Measurements from ENCODE around the gene SPATA31A3.
"Not testable (repeated sequence)": the region's sequence is repeated elsewhere in the genome, so short reads cannot be mapped to it uniquely, and the experiment has no call there.

SPATA31A3 gene

GRCh38 chr9:66992450-66992849, at the start of gene SPATA31A3:
Gene SPATA31A3, minus strand, starts transcription at chr9:66992550. Its CDS starts 29 bp downstream, at chr9:66992521.
- DNase-seq, result not testable (repeated sequence)

- not testable (repeated sequence) for DNase-seq
These were observed 39.8 kb downstream of the SPATA31A3 start for GRCh38 chr9:66952576-66952975.

- DNase-seq, result not testable (repeated sequence)
These were observed 49.8 kb downstream of the SPATA31A3 start for GRCh38 chr9:66942400-66943155.

DNA sequence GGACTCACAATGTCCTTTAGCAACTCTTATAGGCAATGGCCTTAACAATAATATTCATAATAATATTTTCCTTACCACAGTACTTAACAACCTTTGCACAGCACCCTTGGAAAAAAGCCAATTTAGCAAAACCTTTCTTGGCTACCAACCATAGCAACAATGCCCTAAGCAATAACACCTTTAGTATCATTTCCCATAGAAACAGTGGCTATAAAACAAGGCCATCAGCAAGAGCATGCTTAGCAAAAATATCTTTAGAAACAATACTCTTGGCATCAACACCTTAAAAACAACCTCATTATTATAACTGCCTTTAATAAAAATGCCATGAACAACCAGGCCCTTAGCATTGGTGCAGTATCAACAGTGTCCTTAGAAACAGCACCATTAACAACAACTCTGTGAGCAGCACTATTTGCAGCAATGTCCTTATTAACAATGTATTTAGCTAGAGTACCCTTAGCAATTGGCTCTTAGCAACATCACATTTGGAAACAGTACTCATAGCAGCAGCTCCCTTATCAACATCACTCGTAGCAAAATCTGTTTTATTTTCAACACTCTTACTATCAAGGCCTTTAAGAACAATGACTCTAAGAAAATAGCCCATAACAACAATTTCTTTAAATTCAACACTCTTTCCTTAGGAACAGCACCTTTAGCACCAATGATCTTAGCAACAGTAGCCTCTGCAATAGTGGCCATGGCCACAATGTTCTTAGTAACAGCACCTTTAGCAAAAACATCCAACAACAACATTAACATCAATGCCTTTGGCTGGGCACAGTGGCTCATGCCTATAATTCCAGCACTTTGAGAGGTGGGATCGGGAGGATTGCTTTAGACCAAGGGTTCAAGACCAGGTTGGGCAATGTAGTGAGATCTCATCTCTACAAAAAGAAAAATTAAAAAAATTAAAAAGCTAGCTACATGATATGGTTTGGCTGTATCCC, 52.2 kb downstream of the SPATA31A3 start:
- DNase-seq, result not testable (repeated sequence)

DNA sequence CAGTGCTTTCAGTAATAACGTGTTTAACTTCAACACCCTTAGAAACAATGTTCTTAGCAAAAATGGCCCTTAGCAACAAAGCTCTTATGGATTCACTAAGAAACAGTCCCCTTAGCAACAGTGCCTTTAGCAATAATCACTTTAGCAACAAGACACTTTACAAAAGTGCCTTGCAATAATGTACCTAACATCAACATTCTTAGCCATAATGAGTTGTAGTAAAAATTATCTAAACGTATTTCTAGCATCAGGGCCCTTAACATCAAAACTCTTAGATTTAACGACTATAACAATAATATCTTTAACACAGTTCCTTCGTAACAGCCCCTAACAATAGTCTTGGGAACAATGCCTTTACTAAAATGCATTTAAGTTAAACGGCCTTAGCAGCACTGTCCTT, 54.0 kb downstream of the SPATA31A3 start:
- not testable (repeated sequence) for DNase-seq

GRCh38 chr9:66937662-66938061, 54.7 kb downstream of the SPATA31A3 start:
- not testable (repeated sequence) for DNase-seq
